Measurements from ENCODE around the gene LELP1. TPM values are rescaled to one million over a fixed set of nuclear protein-coding genes. Genes with fewer than 3 reads are reported as not detected.

LELP1 gene
- polyA plus RNA-seq, 3 donors: not detected

GRCh38 chr1:153213519-153213918 lies 10.3 kb downstream of the LELP1 start:
- no peaks in the 10 kb centered on the region for H3K36me3 Mint-ChIP-seq
- TF ChIP-seq CTCF (IDR thresholded peaks at IDR 0.05): no peak
- Histone ChIP-seq H3K9ac (ENCODE audit: insufficient read depth, low read length, poor library complexity, severe bottlenecking) (no peak overlapping the region), H2AFZ (ENCODE audit: insufficient read depth, low read depth, low read length, poor library complexity, severe bottlenecking) (no peak overlapping the region), H3K4me2 (replicated peaks; ENCODE audit: extremely low read depth, low read length, poor library complexity, severe bottlenecking) (no peak overlapping the region), H3K27ac (ENCODE audit: low read depth in 1 of 2, low read length in 2 of 2) (no peak overlapping the region), H3K36me3 (replicated peaks in 1 of 2; ENCODE audit: control insufficient read depth in 1 of 2, insufficient read depth in 2 of 2, low read length in 2 of 2) (no peaks in the 10 kb centered on the region), H3K27me3 (ENCODE audit: control insufficient read depth in 2 of 2, insufficient read depth in 2 of 2, low read length in 2 of 2) (peaks cover 4 to 6% of the 10 kb centered on the region in 2 donors), H4K20me1 (ENCODE audit: insufficient read depth, low read length) (no peaks in the 10 kb centered on the region), H3K79me2 (ENCODE audit: insufficient read depth, low read length) (no peaks in the 10 kb centered on the region), H3K4me1 (ENCODE audit: control insufficient read depth in 1 of 2, insufficient read depth in 2 of 2, low read length in 2 of 2) (no peaks in the 10 kb centered on the region), H3K4me3 (replicated peaks in 1 of 3; ENCODE audit: low read depth in 2 of 3, low read length in 3 of 3) (no peak overlapping the region), H3K9me3 (replicated peaks in 1 of 2; ENCODE audit: control insufficient read depth in 1 of 2, insufficient read depth in 1 of 2, low read length in 2 of 2) (no peaks in the 10 kb centered on the region)
- no peaks in the 10 kb centered on the region for H3K4me1 Mint-ChIP-seq
- no peak for DNase-seq
- 80% methylated on average over 1 of the region's 4 CpGs for whole genome bisulfite sequencing (ENCODE audit: insufficient coverage)
- no peak overlapping the region for H3K27ac Mint-ChIP-seq
- intact Hi-C loops (cut with micrococcal nuclease): no loop called here
- H3K9me3 Mint-ChIP-seq: no peaks in the 10 kb centered on the region
- peaks cover 14 to 40% (median 18%) of the 10 kb centered on the region in 3 donors for H3K27me3 Mint-ChIP-seq (ENCODE audit: low read depth in 3 of 3)
- H3K4me3 Mint-ChIP-seq: no peak overlapping the region

- no peak for TF ChIP-seq CTCF (IDR thresholded peaks at IDR 0.05)
- no peaks in the 10 kb centered on the region for H3K79me2 ChIP-seq (ENCODE audit: insufficient read depth, low read length)
- H3K36me3 Mint-ChIP-seq: no peaks in the 10 kb centered on the region
- H2AFZ ChIP-seq (ENCODE audit: insufficient read depth, low read depth, low read length, poor library complexity, severe bottlenecking): no peak within 1 kb of the TSS
- no peak within 1 kb of the TSS for H3K4me3 Mint-ChIP-seq
- no peak within 1 kb of the TSS for H3K27ac Mint-ChIP-seq
- no peak within 1 kb of the TSS for H3K4me3 ChIP-seq (replicated peaks in 1 of 3; ENCODE audit: low read depth in 2 of 3, low read length in 3 of 3)
- H3K4me2 ChIP-seq (replicated peaks; ENCODE audit: extremely low read depth, low read length, poor library complexity, severe bottlenecking): no peak within 1 kb of the TSS
- no peaks in the 10 kb centered on the region for H3K4me1 Mint-ChIP-seq
- H3K27me3 Mint-ChIP-seq (ENCODE audit: low read depth in 3 of 3): peaks cover 10 to 35% (median 11%) of the 10 kb centered on the region in 3 donors
- 92% methylated on average over 2 of the region's 3 CpGs for WGBS (ENCODE audit: insufficient coverage)
- H3K36me3 ChIP-seq (replicated peaks in 1 of 2; ENCODE audit: control insufficient read depth in 1 of 2, insufficient read depth in 2 of 2, low read length in 2 of 2): no peaks in the 10 kb centered on the region
- no peaks in the 10 kb centered on the region for H4K20me1 ChIP-seq (ENCODE audit: insufficient read depth, low read length)
- no peak for DNase-seq
- H3K4me1 ChIP-seq (ENCODE audit: control insufficient read depth in 1 of 2, insufficient read depth in 2 of 2, low read length in 2 of 2): no peaks in the 10 kb centered on the region
- H3K9me3 Mint-ChIP-seq: no peaks in the 10 kb centered on the region
- H3K27me3 ChIP-seq (ENCODE audit: control insufficient read depth in 2 of 2, insufficient read depth in 2 of 2, low read length in 2 of 2): peaks cover 0 to 6% of the 10 kb centered on the region in 2 donors
- H3K9me3 ChIP-seq (replicated peaks in 1 of 2; ENCODE audit: control insufficient read depth in 1 of 2, insufficient read depth in 1 of 2, low read length in 2 of 2): no peaks in the 10 kb centered on the region
- intact Hi-C loops (cut with micrococcal nuclease): no loop called here
- no peak within 1 kb of the TSS for H3K9ac ChIP-seq (ENCODE audit: insufficient read depth, low read length, poor library complexity, severe bottlenecking)
- no peak within 1 kb of the TSS for H3K27ac ChIP-seq (ENCODE audit: low read depth in 1 of 2, low read length in 2 of 2)
Observed at GRCh38 chr1:153217212-153217611, 14.0 kb downstream of the LELP1 start, which contains the start of gene PRR9. Gene PRR9 (plus strand): TSS chr1:153217584. CDS start chr1:153218145, 561 bp downstream.

All from CD14-positive monocyte (primary cell).